PFSK-1 (cell line): Measurements from ENCODE around the gene BCL11A.

Experiments used
- FOXP2 ChIP-seq: optimal IDR thresholded peaks from 2 replicates; pipeline ENCODE3; 2011; ENCODE audit warnings: borderline replicate concordance, control low read depth, inconsistent platforms; ENCODE audit not compliant: insufficient read depth; ENCODE audit errors: extremely low read length, extremely low read depth
- POLR2AphosphoS5 ChIP-seq: IDR thresholded peaks from 2 replicates; pipeline ENCODE4 v1.6.1; 2012; ENCODE audit warnings: low read depth, mild to moderate bottlenecking, control low read depth, low read length, moderate library complexity
- REST ChIP-seq, 2 experiments: IDR thresholded peaks; 2 replicates each; pipeline versions ENCODE4 v1.6.1 to v1.8.0; 2011 to 2012; ENCODE audit warnings: low read depth in 2 of 2, low read length in 2 of 2, control low read depth in 1 of 2, inconsistent platforms in 1 of 2, mild to moderate bottlenecking in 1 of 2, moderate library complexity in 1 of 2; ENCODE audit not compliant: insufficient read depth in 1 of 2
- SIN3A ChIP-seq: IDR thresholded peaks from 2 replicates; pipeline ENCODE4 v1.6.1; 2012; ENCODE audit warnings: mild to moderate bottlenecking, low read length, moderate library complexity, borderline replicate concordance; ENCODE audit not compliant: insufficient read depth
- TAF1 ChIP-seq: IDR thresholded peaks from 2 replicates; pipeline ENCODE4 v1.6.1; 2012; ENCODE audit warnings: low read length, control low read depth, borderline replicate concordance; ENCODE audit not compliant: insufficient read depth

BCL11A gene

GRCh38 chr2:60551240-60552077 is 2.0 kb downstream of the BCL11A start:
- TF ChIP-seq TAF1: no peak
- TF ChIP-seq SIN3A: no peak
- no peak for TF ChIP-seq REST (IDR thresholded peaks at IDR 0.05; ENCODE audit: insufficient read depth in 1 of 2, low read depth in 2 of 2, low read length in 2 of 2)
- TF ChIP-seq FOXP2: no peak
- no peak for TF ChIP-seq POLR2AphosphoS5

- TF ChIP-seq FOXP2: no peak
- TF ChIP-seq POLR2AphosphoS5: no peak
- TF ChIP-seq REST (IDR thresholded peaks at IDR 0.05; ENCODE audit: insufficient read depth in 1 of 2, low read depth in 2 of 2, low read length in 2 of 2): no peak
- TF ChIP-seq SIN3A: no peak
- no peak for TF ChIP-seq TAF1
Measured at GRCh38 chr2:60550984-60551239, 2.5 kb downstream of the BCL11A start.

DNA sequence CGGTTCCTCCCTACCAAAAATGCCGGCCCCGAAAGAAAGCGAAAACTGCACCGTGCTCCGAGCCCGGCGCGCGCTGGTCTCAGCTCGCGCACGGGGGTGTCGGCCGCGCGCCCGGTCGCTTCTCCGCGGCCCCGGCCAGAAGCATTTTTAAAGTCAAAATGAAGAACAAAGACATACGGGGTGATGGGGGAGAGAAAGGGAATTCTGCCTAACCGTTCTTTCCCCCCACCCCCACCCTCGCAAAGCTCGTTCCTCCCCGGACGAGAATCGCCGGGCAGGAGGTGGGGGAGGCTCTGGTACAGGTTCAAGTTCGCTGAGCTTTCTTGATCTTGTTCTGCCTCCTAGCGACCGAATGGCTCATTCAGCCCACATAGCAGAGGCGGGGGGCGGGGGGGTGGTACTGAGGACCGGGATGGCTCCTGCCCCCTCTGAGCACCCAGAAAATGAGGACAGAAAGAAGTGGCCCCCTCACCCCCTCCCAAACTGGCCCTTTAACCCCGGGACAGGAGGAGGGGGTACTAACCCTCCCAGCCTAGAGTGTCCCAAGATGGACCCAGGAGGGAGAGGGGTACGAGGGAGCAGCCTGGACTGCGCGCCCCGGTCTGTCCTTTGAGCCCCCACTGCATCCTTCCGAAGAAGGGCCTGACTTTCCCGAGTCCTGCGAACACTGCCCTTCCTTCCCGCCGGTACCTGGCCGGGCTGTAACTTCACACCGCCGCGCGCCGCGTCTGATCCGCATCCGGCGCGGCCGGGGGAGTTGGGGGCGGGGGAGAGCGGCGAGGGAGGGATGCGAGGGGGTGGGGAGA is 3.1 kb downstream of the BCL11A start:
- TF ChIP-seq FOXP2: no peak
- TF ChIP-seq TAF1: no peak
- no peak for TF ChIP-seq SIN3A
- no peak for TF ChIP-seq REST (IDR thresholded peaks at IDR 0.05; ENCODE audit: insufficient read depth in 1 of 2, low read depth in 2 of 2, low read length in 2 of 2)
- no peak for TF ChIP-seq POLR2AphosphoS5

- no peak for TF ChIP-seq TAF1
- no peak for TF ChIP-seq FOXP2
- TF ChIP-seq POLR2AphosphoS5: no peak
- no peak for TF ChIP-seq SIN3A
- TF ChIP-seq REST (IDR thresholded peaks at IDR 0.05; ENCODE audit: insufficient read depth in 1 of 2, low read depth in 2 of 2, low read length in 2 of 2): no peak
Measured at GRCh38 chr2:60549928-60550177, 3.6 kb downstream of the BCL11A start.
